Measurements from ENCODE around the gene GNB3. TPM values are rescaled to one million over a fixed set of nuclear protein-coding genes. Genes with fewer than 3 reads are reported as not detected.
"Not testable (repeated sequence)": the region's sequence is repeated elsewhere in the genome, so short reads cannot be mapped to it uniquely, and the experiment has no call there.

GNB3 gene
- total and polyA plus RNA-seq, 9 of the 15 experiments (the other 6 are each of a cell fraction or from before 2014, with no cell fraction given) = 1.4 to 5.8 (median 2.0) TPM

DNA sequence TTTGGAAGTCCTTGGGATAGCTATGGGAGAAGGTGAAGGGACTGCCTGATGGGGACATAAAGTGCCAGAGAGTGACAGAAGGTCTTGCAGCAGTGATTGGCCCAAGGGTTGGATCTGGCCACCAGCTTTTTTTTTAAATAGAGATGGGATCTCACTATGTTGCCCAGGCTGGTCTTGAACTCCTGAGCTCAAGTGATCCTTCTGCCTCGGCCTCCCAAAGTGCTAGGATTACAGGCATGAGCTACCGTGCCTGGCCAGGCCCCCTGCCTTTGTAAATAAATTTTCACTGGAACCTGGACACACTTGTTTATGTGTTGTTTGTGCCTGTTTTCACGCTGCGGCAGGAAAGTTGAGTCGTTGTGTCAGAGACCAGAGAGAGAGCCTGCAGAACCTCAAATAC is 24.6 kb downstream of the GNB3 start:
- in situ Hi-C loops (cut with MboI) = loop anchor here (5.0 kb wide), 1 partner anchor 77 kb away; the partner anchor contains the start of genes C12orf57 and RNU7-1
- H2AFZ ChIP-seq (ENCODE audit: low read depth, low read length); DNase-seq (ENCODE audit: extremely low read depth in 1 of 4, low spot score in 3 of 4); H3K9me3 ChIP-seq (replicated peaks; ENCODE audit: control insufficient read depth, insufficient read depth, low read depth, low read length); BruUV-seq (replicated peaks); FAIRE-seq; H3K4me3 ChIP-seq; H3K27me3 ChIP-seq (ENCODE audit: control insufficient read depth in 2 of 2, insufficient read depth in 2 of 2, low read length in 2 of 2); H3K27ac ChIP-seq (ENCODE audit: extremely low read depth, low read depth, low read length); H3K9ac ChIP-seq (ENCODE audit: insufficient read depth in 1 of 2, low read depth in 2 of 2, low read length in 2 of 2); H3K9me1 ChIP-seq (ENCODE audit: control insufficient read depth, insufficient read depth, low read length); CTCF ChIA-PET (ENCODE audit: low intra/inter-chr PET ratio); ATAC-seq; H3K4me2 ChIP-seq (ENCODE audit: insufficient read depth, low read length): not testable (repeated sequence)
- Histone ChIP-seq H3K36me3 (ENCODE audit: control insufficient read depth, insufficient read depth, low read length) (peaks cover 74% of the 10 kb centered on the region), H3K4me1 (replicated peaks in 1 of 2; ENCODE audit: control insufficient read depth in 2 of 2, insufficient read depth in 2 of 2, low read length in 2 of 2) (peaks cover 26 to 35% of the 10 kb centered on the region in 2 experiments; a peak in 4 of 5 replicates), H4K20me1 (replicated peaks; ENCODE audit: control insufficient read depth, insufficient read depth, low read length) (peaks cover 24% of the 10 kb centered on the region), H3K79me2 (ENCODE audit: control insufficient read depth, insufficient read depth, low read length) (peaks cover 33% of the 10 kb centered on the region)
- POLR2A ChIA-PET = interaction anchor here (0.6 to 11.3 kb wide), 6 partner anchors 12 to 253 kb away, joined by 3 to 174 read pairs (median 3); partner anchors contain the start of genes C12orf57, CDCA3, RNU7-1 and USP5
- intact Hi-C loops (cut with micrococcal nuclease) = loop anchor here (5.0 kb wide), 1 partner anchor 77 kb away; the partner anchor contains the start of genes C12orf57 and RNU7-1
- 100% methylated on average over 3 of the region's 5 CpGs for WGBS (ENCODE audit: insufficient coverage, low coverage, missing lambda C conversion rate)

DNA sequence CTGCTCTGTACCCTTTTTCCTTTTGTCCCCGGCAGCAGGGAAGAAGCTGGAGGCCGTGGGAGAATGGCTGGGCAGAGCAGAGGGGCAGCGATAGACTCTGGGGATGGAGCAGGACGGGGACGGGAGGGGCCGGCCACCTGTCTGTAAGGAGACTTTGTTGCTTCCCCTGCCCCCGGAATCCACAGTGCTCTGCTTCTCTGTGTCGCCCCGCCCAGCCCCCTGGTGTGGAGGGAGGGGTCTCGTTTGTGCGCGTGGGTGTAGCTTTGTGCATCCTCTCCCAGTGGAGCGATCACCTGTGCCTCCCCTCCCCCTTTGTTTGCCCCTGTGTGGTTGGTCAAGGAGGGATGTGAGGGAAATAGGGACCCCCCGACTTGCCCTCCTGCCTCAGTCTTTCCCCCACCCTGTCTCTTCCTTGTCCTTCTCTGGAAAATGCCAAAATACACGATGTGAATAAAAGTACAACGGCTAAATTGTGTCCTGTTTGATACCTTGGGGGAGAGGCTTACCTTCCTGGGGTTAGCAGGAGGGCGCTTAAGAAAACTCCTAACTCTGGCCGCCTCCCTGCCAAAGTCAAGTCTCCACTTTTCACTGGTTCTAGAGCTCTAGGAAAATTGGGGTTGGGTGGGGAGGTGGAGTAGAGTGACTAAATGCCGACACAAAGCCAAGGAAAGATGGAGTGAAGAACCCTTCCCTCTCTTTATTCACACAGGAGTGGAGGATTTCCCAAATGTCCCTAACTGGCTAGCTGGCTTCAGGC is 25.6 kb downstream of the GNB3 start:
- peak overlapping the region; percentile 19; the same call in 1 of the 3 replicates for H3K27ac ChIP-seq (ENCODE audit: extremely low read depth, low read depth, low read length)
- no TSS peak for BruUV-seq (replicated peaks)
- DNase-seq (ENCODE audit: extremely low read depth in 1 of 4, low spot score in 3 of 4) (peak; percentile 61 to 66 (median 65)), ATAC-seq (0 out of 3 replicates have a peak, but pooled peaks have one; percentile 3), FAIRE-seq (no peak)
- peaks cover 74% of the 10 kb centered on the region for H3K36me3 ChIP-seq (ENCODE audit: control insufficient read depth, insufficient read depth, low read length)
- CTCF ChIA-PET (ENCODE audit: low intra/inter-chr PET ratio) = no interaction called here
- peak overlapping the region; percentile 74 for H2AFZ ChIP-seq (ENCODE audit: low read depth, low read length)
- no peaks in the 10 kb centered on the region for H3K9me1 ChIP-seq (ENCODE audit: control insufficient read depth, insufficient read depth, low read length)
- H3K27me3 ChIP-seq (ENCODE audit: control insufficient read depth in 2 of 2, insufficient read depth in 2 of 2, low read length in 2 of 2) = no peaks in the 10 kb centered on the region
- H3K4me3 ChIP-seq = peak overlapping the region; percentile 96
- 45% methylated on average over 12 of the region's 19 CpGs for WGBS (ENCODE audit: insufficient coverage, low coverage, missing lambda C conversion rate)
- in situ Hi-C loops (cut with MboI) = loop anchor here (5.0 kb wide), 1 partner anchor 76 kb away; the partner anchor contains the start of genes C12orf57 and RNU7-1
- intact Hi-C loops (cut with micrococcal nuclease) = loop anchor here (5.0 kb wide), 1 partner anchor 76 kb away; the partner anchor contains the start of genes C12orf57 and RNU7-1
- peaks cover 33% of the 10 kb centered on the region for H3K79me2 ChIP-seq (ENCODE audit: control insufficient read depth, insufficient read depth, low read length)
- POLR2A ChIA-PET = interaction anchor here (0.7 to 11.3 kb wide), 11 partner anchors 13 to 622 kb away, joined by 3 to 174 read pairs (median 3); partner anchors contain the start of genes C12orf57, CDCA3, RNU7-1 and USP5
- H3K9me3 ChIP-seq (replicated peaks; ENCODE audit: control insufficient read depth, insufficient read depth, low read depth, low read length) = no peaks in the 10 kb centered on the region
- H4K20me1 ChIP-seq (replicated peaks; ENCODE audit: control insufficient read depth, insufficient read depth, low read length) = peaks cover 34% of the 10 kb centered on the region
- no peak for TF ChIP-seq ZZZ3 (IDR thresholded peaks at IDR 0.05)
- peak; percentile 83 for TF ChIP-seq EGR1 (conservative IDR thresholded peaks at IDR 0.05)
- TF ChIP-seq ZBTB7A (IDR thresholded peaks at IDR 0.05; ENCODE audit: borderline replicate concordance, control insufficient read depth, low read depth, low read length) = peak; percentile 58; the same call in 1 of the 2 replicates
- peak overlapping the region; percentile 58 to 87; a peak in 3 of 4 replicates for H3K9ac ChIP-seq (ENCODE audit: insufficient read depth in 1 of 2, low read depth in 2 of 2, low read length in 2 of 2)
- H3K4me1 ChIP-seq (replicated peaks in 1 of 2; ENCODE audit: control insufficient read depth in 2 of 2, insufficient read depth in 2 of 2, low read length in 2 of 2) = peaks cover 26 to 43% of the 10 kb centered on the region in 2 experiments; a peak in 4 of 5 replicates
- peak overlapping the region; percentile 83 for H3K4me2 ChIP-seq (ENCODE audit: insufficient read depth, low read length)

Measured in K562 (cell line).